Kidney (tissue), 14 donors: ENCODE results near the gene PHF21A. TPM values are rescaled to one million over a fixed set of nuclear protein-coding genes. Genes with fewer than 3 reads are reported as not detected.

Experiments used
- DNase-seq, 5 donors: peaks; one replicate each; pipeline ENCODE4 v3.0.0-alpha.2; 2013 to 2020
- FAIRE-seq: peaks from 2 replicates; lab custom pipeline; 2012; peaks lifted over from hg19 to GRCh38; lab: Jason Lieb, UNC
- H3K27ac ChIP-seq, 2 donors: one replicate each; pipeline ENCODE4 v1.7.0; 2013; ENCODE audit warnings: low read depth in 2 of 2, low read length in 2 of 2, inconsistent platforms in 1 of 2
- H3K27me3 ChIP-seq: one replicate; pipeline ENCODE4 v1.7.1; 2013; ENCODE audit warnings: low read length, inconsistent platforms; ENCODE audit not compliant: control insufficient read depth, insufficient read depth
- H3K36me3 ChIP-seq, 3 donors: one replicate each; pipeline versions ENCODE4 v1.7.0 to v1.7.1; 2013; ENCODE audit warnings: low read length in 3 of 3, control low read depth in 1 of 3, inconsistent platforms in 1 of 3; ENCODE audit not compliant: insufficient read depth in 3 of 3, control insufficient read depth in 2 of 3
- H3K4me1 ChIP-seq, 3 donors: one replicate each; pipeline versions ENCODE4 v1.7.0 to v1.7.1; 2013; ENCODE audit warnings: low read length in 3 of 3, inconsistent platforms in 1 of 3, low read depth in 1 of 3; ENCODE audit not compliant: control insufficient read depth in 2 of 3, insufficient read depth in 2 of 3
- H3K4me3 ChIP-seq, 3 donors: one replicate each; pipeline versions ENCODE4 v1.7.0 to v1.8.1; 2013; ENCODE audit warnings: low read length in 3 of 3, control low read depth in 1 of 3, inconsistent platforms in 1 of 3
- H3K9ac ChIP-seq, 3 donors: one replicate each; pipeline versions ENCODE4 v1.7.0 to v1.7.1; 2013; ENCODE audit warnings: low read length in 3 of 3, control low read depth in 1 of 3, inconsistent platforms in 1 of 3
- H3K9me3 ChIP-seq, 3 donors: one replicate each; pipeline versions ENCODE4 v1.7.0 to v1.7.1; 2013; ENCODE audit warnings: low read length in 3 of 3, control low read depth in 1 of 3, inconsistent platforms in 1 of 3; ENCODE audit not compliant: control insufficient read depth in 2 of 3, insufficient read depth in 1 of 3
- intact Hi-C: fragments of 100-400 bp; cut with DNase I; formaldehyde crosslinking; loops from one replicate; pipeline ENCODE4 v1.11.1; 2022
- polyA plus RNA-seq: library from polyadenylated mRNA; stranded (reverse); fragments of 350-450 nt; fragmentation: Illumina TruSeq; extraction: RNeasy Lipid Tissue Mini Kit (QIAGEN cat#74804); gene quantifications from one replicate; pipeline ENCODE4 v1.2.3, GENCODE V29; 2014; ENCODE audit warnings: low read depth, low replicate concordance; ENCODE audit not compliant: insufficient read depth
- total RNA-seq: library from RNA; stranded (reverse); fragmentation: NEBNext Ultra II Directional; extraction: Animal tissue kit (Norgen Biotek cat#: 25700); gene quantifications from one replicate; pipeline ENCODE4 v1.2.1, GENCODE V29; 2021
- TF ChIP-seq, protein P1 (sequence below): IDR thresholded peaks from 3 replicates; pipeline ENCODE4 v1.5.1; 2012; ENCODE audit warnings: mild to moderate bottlenecking, moderate library complexity, borderline replicate concordance; ENCODE audit not compliant: insufficient read depth; ENCODE audit errors: extremely low read depth
- donor health status: control.
- donor health status: control.
- donor health status: control.
- donor health status: control.
- donor health status: control.
- donor health status: DM: yes; HTN: yes; CAD: no.
- donor health status: Normal renal cell carcinoma (clear cell type).

The PHF21A gene
- total and polyA plus RNA-seq, 2 donors from 2014 or later: 9.6 to 48.2 TPM

DNA sequence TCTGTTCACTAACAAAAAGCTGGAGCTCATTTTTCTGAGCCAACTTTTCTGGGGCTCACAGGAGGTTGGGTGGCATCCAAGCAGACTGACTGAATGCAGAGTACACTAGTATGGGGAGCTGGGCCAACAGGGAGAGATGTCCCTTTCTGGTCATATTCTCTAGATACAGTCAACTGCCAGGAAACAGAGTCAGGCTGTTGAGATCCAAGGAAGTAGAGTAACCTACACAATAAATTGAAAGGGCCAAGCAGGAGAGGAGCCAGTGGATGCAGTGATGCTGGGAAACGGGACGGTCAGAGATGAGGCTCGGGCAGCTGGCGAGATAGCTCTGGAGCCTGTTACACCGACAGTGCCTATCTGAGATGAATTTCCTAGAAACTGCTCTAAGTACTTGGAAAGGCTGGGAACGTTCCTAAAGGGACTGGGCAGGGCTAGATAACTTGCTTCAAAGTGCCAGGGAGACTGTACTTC, 127.7 kb downstream of the PHF21A start:
- H3K4me3 ChIP-seq: no peak overlapping the region
- TF ChIP-seq, protein P1, sequence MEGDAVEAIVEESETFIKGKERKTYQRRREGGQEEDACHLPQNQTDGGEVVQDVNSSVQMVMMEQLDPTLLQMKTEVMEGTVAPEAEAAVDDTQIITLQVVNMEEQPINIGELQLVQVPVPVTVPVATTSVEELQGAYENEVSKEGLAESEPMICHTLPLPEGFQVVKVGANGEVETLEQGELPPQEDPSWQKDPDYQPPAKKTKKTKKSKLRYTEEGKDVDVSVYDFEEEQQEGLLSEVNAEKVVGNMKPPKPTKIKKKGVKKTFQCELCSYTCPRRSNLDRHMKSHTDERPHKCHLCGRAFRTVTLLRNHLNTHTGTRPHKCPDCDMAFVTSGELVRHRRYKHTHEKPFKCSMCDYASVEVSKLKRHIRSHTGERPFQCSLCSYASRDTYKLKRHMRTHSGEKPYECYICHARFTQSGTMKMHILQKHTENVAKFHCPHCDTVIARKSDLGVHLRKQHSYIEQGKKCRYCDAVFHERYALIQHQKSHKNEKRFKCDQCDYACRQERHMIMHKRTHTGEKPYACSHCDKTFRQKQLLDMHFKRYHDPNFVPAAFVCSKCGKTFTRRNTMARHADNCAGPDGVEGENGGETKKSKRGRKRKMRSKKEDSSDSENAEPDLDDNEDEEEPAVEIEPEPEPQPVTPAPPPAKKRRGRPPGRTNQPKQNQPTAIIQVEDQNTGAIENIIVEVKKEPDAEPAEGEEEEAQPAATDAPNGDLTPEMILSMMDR: no peak
- H3K27ac ChIP-seq: no peak overlapping the region
- peak in 1 of 5 donors; percentile 28 for DNase-seq
- no peaks in the 10 kb centered on the region for H3K9me3 ChIP-seq
- intact Hi-C loops: no loop called here
- H3K36me3 ChIP-seq: no peaks in the 10 kb centered on the region
- H3K27me3 ChIP-seq: no peaks in the 10 kb centered on the region
- peaks cover 0 to 6% (median 4%) of the 10 kb centered on the region in 3 donors for H3K4me1 ChIP-seq
- no peak overlapping the region for H3K9ac ChIP-seq
- no peak for FAIRE-seq

DNA sequence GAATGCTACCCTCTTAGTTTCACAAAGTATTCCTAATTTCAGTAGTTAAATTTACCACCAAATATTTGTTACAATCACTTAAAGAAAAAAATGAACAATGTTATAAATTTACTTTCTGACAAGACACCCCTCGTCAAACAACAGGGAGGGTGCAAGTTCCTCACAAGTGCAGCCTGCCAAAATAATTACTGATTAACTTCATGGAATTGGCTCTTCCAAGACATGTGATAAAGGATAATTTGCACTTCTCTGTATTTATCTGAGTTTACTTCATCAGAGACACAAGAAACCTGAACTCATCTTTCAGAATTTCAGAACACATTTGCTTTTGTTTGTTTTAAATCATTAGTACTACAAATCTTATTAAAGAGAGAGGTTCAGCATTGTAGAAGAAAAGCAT, 132.3 kb downstream of the PHF21A start:
- Histone ChIP-seq H3K27me3 (no peaks in the 10 kb centered on the region), H3K36me3 (no peaks in the 10 kb centered on the region), H3K9ac (no peak overlapping the region), H3K4me1 (no peaks in the 10 kb centered on the region), H3K9me3 (no peaks in the 10 kb centered on the region), H3K27ac (no peak overlapping the region), H3K4me3 (peak overlapping the region in 1 of 3 donors; percentile 17)
- peak in 1 of 5 donors; percentile 48 for DNase-seq
- intact Hi-C loops: no loop called here
- FAIRE-seq: peak; percentile 76
- TF ChIP-seq, protein P1: no peak

DNA sequence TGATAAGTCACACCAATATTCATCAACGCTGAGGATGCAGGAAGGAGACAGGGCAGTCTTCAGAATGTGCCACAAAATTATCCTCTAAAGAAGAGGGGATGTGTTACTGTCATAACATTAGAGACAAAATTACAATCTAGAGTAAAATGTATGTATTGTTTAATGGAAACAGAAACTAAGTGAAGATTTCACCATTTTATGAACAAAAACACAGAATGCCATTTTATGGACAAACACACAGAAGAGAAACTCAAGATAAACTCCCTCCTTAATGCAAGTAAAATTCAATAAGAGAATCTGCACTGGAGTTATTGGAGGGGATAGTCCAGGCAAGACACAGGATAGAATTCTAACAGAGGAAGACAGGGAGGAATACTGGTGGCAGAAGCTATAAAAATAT, 136.0 kb downstream of the PHF21A start:
- H3K9me3 ChIP-seq: no peaks in the 10 kb centered on the region
- no peak for DNase-seq
- no peaks in the 10 kb centered on the region for H3K27me3 ChIP-seq
- no peaks in the 10 kb centered on the region for H3K36me3 ChIP-seq
- intact Hi-C loops: no loop called here
- no peak overlapping the region for H3K9ac ChIP-seq
- H3K4me1 ChIP-seq: no peaks in the 10 kb centered on the region
- TF ChIP-seq, protein P1: no peak
- no peak overlapping the region for H3K27ac ChIP-seq
- FAIRE-seq: no peak
- H3K4me3 ChIP-seq: no peak overlapping the region

DNA sequence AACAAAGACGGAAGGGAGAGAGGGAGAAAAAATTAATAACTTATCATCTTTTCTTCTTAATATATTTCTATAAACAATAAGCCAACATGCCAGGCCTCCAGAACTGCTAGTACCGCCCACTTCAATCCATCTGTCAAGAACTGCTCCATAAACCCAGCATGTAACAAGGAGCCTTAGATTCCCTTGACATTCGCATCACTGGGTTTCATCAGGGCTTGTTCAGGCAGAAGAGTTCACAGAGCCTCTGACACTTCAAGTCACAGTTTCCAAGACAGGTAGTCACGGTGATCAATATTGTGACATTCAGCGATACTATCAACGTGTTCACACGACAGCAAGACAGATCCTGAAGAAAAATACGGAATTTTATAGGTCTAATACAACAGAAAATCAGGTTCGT, 137.1 kb downstream of the PHF21A start:
- DNase-seq: no peak
- Histone ChIP-seq H3K4me3 (no peak overlapping the region), H3K4me1 (no peaks in the 10 kb centered on the region), H3K9ac (no peak overlapping the region), H3K9me3 (no peaks in the 10 kb centered on the region), H3K36me3 (peaks cover 0 to 2% (median 0%) of the 10 kb centered on the region in 3 donors), H3K27me3 (no peaks in the 10 kb centered on the region), H3K27ac (no peak overlapping the region)
- FAIRE-seq: no peak
- intact Hi-C loops: no loop called here
- TF ChIP-seq, protein P1: no peak
